ENCODE results near the gene CREB5.

CREB5 gene

GRCh38 chr7:28618383-28618782 lies 206.1 kb downstream of the CREB5 start:
- H3K36me3 ChIP-seq (ENCODE audit: low read depth): no peaks in the 10 kb centered on the region
- H3K27me3 ChIP-seq (ENCODE audit: insufficient read depth, poor library complexity, severe bottlenecking): no peaks in the 10 kb centered on the region
- H3K4me3 ChIP-seq (ENCODE audit: severe bottlenecking): no peak overlapping the region
- H3K27ac ChIP-seq (ENCODE audit: poor library complexity, severe bottlenecking): no peak overlapping the region
- ATAC-seq (ENCODE audit: low read depth): no peak
- TF ChIP-seq, protein P1, sequence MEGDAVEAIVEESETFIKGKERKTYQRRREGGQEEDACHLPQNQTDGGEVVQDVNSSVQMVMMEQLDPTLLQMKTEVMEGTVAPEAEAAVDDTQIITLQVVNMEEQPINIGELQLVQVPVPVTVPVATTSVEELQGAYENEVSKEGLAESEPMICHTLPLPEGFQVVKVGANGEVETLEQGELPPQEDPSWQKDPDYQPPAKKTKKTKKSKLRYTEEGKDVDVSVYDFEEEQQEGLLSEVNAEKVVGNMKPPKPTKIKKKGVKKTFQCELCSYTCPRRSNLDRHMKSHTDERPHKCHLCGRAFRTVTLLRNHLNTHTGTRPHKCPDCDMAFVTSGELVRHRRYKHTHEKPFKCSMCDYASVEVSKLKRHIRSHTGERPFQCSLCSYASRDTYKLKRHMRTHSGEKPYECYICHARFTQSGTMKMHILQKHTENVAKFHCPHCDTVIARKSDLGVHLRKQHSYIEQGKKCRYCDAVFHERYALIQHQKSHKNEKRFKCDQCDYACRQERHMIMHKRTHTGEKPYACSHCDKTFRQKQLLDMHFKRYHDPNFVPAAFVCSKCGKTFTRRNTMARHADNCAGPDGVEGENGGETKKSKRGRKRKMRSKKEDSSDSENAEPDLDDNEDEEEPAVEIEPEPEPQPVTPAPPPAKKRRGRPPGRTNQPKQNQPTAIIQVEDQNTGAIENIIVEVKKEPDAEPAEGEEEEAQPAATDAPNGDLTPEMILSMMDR (IDR thresholded peaks at IDR 0.05; ENCODE audit: poor library complexity, severe bottlenecking): no peak
- H3K4me1 ChIP-seq (ENCODE audit: insufficient read depth, poor library complexity, severe bottlenecking): peaks cover 2% of the 10 kb centered on the region
- DNase-seq (ENCODE audit: low spot score): no peak
- H3K9me3 ChIP-seq (ENCODE audit: severe bottlenecking): no peaks in the 10 kb centered on the region

GRCh38 chr7:28619256-28619655 lies 206.9 kb downstream of the CREB5 start:
- ATAC-seq (ENCODE audit: low read depth): no peak
- Histone ChIP-seq H3K36me3 (ENCODE audit: low read depth) (no peaks in the 10 kb centered on the region), H3K27me3 (ENCODE audit: insufficient read depth, poor library complexity, severe bottlenecking) (no peaks in the 10 kb centered on the region), H3K4me3 (ENCODE audit: severe bottlenecking) (no peak overlapping the region), H3K27ac (ENCODE audit: poor library complexity, severe bottlenecking) (no peak overlapping the region), H3K4me1 (ENCODE audit: insufficient read depth, poor library complexity, severe bottlenecking) (no peaks in the 10 kb centered on the region), H3K9me3 (ENCODE audit: severe bottlenecking) (no peaks in the 10 kb centered on the region)
- no peak for DNase-seq (ENCODE audit: low spot score)
- TF ChIP-seq, protein P1 (IDR thresholded peaks at IDR 0.05; ENCODE audit: poor library complexity, severe bottlenecking): no peak

DNA sequence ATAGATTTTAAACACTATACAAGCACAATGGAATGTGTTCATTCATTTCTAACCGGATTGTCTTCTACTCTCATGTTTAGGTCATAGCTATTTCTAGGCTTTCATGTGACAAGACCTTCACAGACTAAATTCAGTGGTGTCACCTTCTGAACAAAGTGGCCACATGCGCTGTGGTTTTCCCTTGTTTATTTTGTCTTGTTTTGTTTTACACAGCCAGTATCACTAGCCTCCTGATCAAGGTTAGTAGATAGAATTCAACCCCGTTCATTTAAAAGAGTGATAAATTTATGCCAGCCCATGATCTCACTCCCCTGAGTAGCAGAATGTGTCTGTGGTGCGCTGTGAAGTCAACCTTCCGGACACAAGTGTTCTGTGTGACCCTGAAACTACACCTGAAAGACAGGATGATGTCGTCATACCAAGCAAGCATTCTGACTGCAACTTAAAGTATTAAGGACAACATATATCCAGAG lies 209.1 kb downstream of the CREB5 start:
- Histone ChIP-seq H3K4me1 (ENCODE audit: insufficient read depth, poor library complexity, severe bottlenecking) (peaks cover 6% of the 10 kb centered on the region), H3K27me3 (ENCODE audit: insufficient read depth, poor library complexity, severe bottlenecking) (no peaks in the 10 kb centered on the region), H3K9me3 (ENCODE audit: severe bottlenecking) (no peaks in the 10 kb centered on the region), H3K4me3 (ENCODE audit: severe bottlenecking) (no peak overlapping the region), H3K36me3 (ENCODE audit: low read depth) (no peaks in the 10 kb centered on the region), H3K27ac (ENCODE audit: poor library complexity, severe bottlenecking) (no peak overlapping the region)
- DNase-seq (ENCODE audit: low spot score) (no peak), ATAC-seq (ENCODE audit: low read depth) (no peak)
- TF ChIP-seq, protein P1 (IDR thresholded peaks at IDR 0.05; ENCODE audit: poor library complexity, severe bottlenecking): no peak

DNA sequence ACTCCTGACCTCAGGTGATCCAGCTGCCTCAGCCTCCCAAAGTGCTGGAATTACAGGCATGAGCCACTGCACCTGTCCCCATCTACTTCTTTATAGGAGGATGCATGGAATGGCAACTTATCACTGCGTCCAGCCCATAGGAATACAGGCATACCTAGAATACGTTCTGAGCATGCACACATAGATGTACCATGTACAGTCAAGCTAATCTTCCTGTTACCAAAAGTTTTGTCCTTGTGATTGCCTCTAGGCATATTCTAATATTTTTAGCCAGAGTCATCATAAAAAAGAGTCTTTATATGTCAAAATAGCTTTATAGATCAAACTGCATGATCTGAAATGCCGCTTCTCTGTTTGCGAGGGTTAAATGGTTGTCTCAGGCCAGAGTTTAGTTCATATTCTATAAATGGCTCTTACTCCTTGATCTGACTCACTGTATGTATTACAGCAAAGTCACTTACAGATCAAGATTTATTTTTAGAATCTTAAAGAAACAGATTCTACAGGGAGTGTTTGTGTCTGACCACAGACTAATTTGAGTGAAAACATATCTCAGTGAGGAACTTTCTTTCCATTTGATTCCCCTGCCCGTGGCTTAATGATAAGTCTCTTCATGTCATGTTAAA lies 210.9 kb downstream of the CREB5 start:
- peaks cover 7% of the 10 kb centered on the region for H3K4me1 ChIP-seq (ENCODE audit: insufficient read depth, poor library complexity, severe bottlenecking)
- H3K4me3 ChIP-seq (ENCODE audit: severe bottlenecking): no peak overlapping the region
- H3K27ac ChIP-seq (ENCODE audit: poor library complexity, severe bottlenecking): no peak overlapping the region
- TF ChIP-seq, protein P1 (IDR thresholded peaks at IDR 0.05; ENCODE audit: poor library complexity, severe bottlenecking): no peak
- no peaks in the 10 kb centered on the region for H3K9me3 ChIP-seq (ENCODE audit: severe bottlenecking)
- DNase-seq (ENCODE audit: low spot score): no peak
- no peaks in the 10 kb centered on the region for H3K27me3 ChIP-seq (ENCODE audit: insufficient read depth, poor library complexity, severe bottlenecking)
- no peaks in the 10 kb centered on the region for H3K36me3 ChIP-seq (ENCODE audit: low read depth)
- peak; percentile 35; the same call in 1 of the 3 replicates for ATAC-seq (ENCODE audit: low read depth)

DNA sequence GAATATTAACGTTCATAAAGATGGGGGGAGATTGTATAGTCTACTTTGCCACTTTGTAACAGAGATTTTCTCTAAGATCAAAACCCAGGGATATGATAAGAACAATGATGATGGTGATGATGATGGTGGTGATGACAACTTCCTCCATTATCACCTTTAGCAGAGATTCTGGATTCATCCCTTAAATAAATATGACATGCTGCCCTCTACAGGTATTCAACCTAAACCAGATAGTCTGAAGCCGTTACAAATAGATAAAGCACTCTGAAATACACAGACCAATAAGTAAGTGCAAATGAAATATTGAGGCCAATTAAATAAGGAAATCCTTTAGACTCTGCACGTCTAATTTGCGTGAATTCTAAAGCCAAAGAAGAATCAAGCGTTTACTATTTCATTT lies 211.5 kb downstream of the CREB5 start:
- Histone ChIP-seq H3K4me3 (ENCODE audit: severe bottlenecking) (no peak overlapping the region), H3K27ac (ENCODE audit: poor library complexity, severe bottlenecking) (no peak overlapping the region), H3K36me3 (ENCODE audit: low read depth) (no peaks in the 10 kb centered on the region), H3K27me3 (ENCODE audit: insufficient read depth, poor library complexity, severe bottlenecking) (no peaks in the 10 kb centered on the region), H3K9me3 (ENCODE audit: severe bottlenecking) (no peaks in the 10 kb centered on the region), H3K4me1 (ENCODE audit: insufficient read depth, poor library complexity, severe bottlenecking) (peaks cover 7% of the 10 kb centered on the region)
- no peak for DNase-seq (ENCODE audit: low spot score)
- TF ChIP-seq, protein P1 (IDR thresholded peaks at IDR 0.05; ENCODE audit: poor library complexity, severe bottlenecking): peak; percentile 79
- ATAC-seq (ENCODE audit: low read depth): peak; percentile 58; the same call in 1 of the 3 replicates

All from RWPE2 (cell line).